ENCODE data around the gene TBCK.

DNA sequence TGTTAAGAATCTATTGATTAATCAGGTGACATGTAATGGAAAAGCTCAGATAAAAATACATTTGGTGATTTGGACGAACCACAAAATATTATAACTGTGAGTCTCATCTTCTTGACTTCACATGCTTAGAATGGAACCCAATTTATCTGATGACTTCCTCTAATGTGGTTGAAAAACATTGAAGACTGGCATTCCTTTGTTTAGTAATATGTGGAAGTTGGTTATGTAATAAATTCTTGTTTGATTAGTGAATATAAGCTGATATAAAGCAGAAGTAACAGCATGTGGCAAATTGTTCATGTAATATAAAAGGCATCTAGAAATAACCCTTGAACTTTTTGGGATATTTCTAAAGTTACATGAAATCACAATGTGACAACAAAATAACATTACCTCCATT is 42.9 kb upstream of the TBCK start:
- TF ChIP-seq POLR2A (IDR thresholded peaks at IDR 0.05) = no peak
- TF ChIP-seq, protein P1, sequence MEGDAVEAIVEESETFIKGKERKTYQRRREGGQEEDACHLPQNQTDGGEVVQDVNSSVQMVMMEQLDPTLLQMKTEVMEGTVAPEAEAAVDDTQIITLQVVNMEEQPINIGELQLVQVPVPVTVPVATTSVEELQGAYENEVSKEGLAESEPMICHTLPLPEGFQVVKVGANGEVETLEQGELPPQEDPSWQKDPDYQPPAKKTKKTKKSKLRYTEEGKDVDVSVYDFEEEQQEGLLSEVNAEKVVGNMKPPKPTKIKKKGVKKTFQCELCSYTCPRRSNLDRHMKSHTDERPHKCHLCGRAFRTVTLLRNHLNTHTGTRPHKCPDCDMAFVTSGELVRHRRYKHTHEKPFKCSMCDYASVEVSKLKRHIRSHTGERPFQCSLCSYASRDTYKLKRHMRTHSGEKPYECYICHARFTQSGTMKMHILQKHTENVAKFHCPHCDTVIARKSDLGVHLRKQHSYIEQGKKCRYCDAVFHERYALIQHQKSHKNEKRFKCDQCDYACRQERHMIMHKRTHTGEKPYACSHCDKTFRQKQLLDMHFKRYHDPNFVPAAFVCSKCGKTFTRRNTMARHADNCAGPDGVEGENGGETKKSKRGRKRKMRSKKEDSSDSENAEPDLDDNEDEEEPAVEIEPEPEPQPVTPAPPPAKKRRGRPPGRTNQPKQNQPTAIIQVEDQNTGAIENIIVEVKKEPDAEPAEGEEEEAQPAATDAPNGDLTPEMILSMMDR (IDR thresholded peaks at IDR 0.05) = no peak
- no peak for TF ChIP-seq EP300 (IDR thresholded peaks at IDR 0.05)
